ENCODE measurements around the gene APBB3.

The APBB3 gene

GRCh38 chr5:140553657-140554056 lies 10.7 kb downstream of the APBB3 start:
- no peak for DNase-seq (ENCODE audit: low spot score)

GRCh38 chr5:140551872-140552271 lies 12.5 kb downstream of the APBB3 start:
- DNase-seq (ENCODE audit: low spot score) = no peak

- DNase-seq (ENCODE audit: low spot score) = no peak
These were observed 14.0 kb downstream of the APBB3 start for GRCh38 chr5:140550147-140551079.

- DNase-seq (ENCODE audit: low spot score) = peak; percentile 68
These were observed 14.9 kb downstream of the APBB3 start for GRCh38 chr5:140549237-140550144.

- DNase-seq (ENCODE audit: low spot score) = no peak
These were observed 15.6 kb downstream of the APBB3 start for GRCh38 chr5:140548791-140549190.

- no peak for DNase-seq (ENCODE audit: low spot score)
These were observed 16.1 kb downstream of the APBB3 start for GRCh38 chr5:140548300-140548688.

GRCh38 chr5:140547508-140548299 lies 16.7 kb downstream of the APBB3 start, which contains the start of gene EIF4EBP3:
Gene EIF4EBP3 (plus strand): TSS chr5:140547662. CDS start chr5:140547738, 76 bp downstream.
- peak; percentile 96 for DNase-seq (ENCODE audit: low spot score)

- no peak for DNase-seq (ENCODE audit: low spot score)
These were observed 17.4 kb downstream of the APBB3 start for GRCh38 chr5:140546851-140547507.

GRCh38 chr5:140545606-140546005 lies 18.8 kb downstream of the APBB3 start:
- no peak for DNase-seq (ENCODE audit: low spot score)

- DNase-seq (ENCODE audit: low spot score) = no peak
These were observed 19.4 kb downstream of the APBB3 start for GRCh38 chr5:140544986-140545385.

GRCh38 chr5:140542972-140543371 lies 21.4 kb downstream of the APBB3 start:
- no peak for DNase-seq (ENCODE audit: low spot score)

GRCh38 chr5:140540227-140540626 lies 24.2 kb downstream of the APBB3 start:
- DNase-seq (ENCODE audit: low spot score) = no peak

- no peak for DNase-seq (ENCODE audit: low spot score)
These were observed 40.4 kb downstream of the APBB3 start for GRCh38 chr5:140524003-140524402.

- no peak for DNase-seq (ENCODE audit: low spot score)
These were observed 51.3 kb downstream of the APBB3 start for GRCh38 chr5:140513124-140513523.

GRCh38 chr5:140509898-140510297 lies 54.5 kb downstream of the APBB3 start:
- DNase-seq (ENCODE audit: low spot score) = no peak

All from pons (tissue), 1 donor.